HepG2 (cell line): Measurements from ENCODE around the gene TAB3. TPM values are rescaled to one million over a fixed set of nuclear protein-coding genes. Genes with fewer than 3 reads are reported as not detected.

Experiments used
- CREB1 ChIP-seq, 2 experiments: fragments of 450-650 bp in 1 of 2; IDR thresholded peaks; 2 replicates each; pipeline ENCODE4 v1.6.1; 2016 to 2017; ENCODE audit warnings: control low read depth in 1 of 2, mild to moderate bottlenecking in 1 of 2, missing compliant biosample characterization in 1 of 2, missing genetic modification characterization in 1 of 2
- DNMT1 ChIP-seq: sonication (generic); formaldehyde crosslinking; IDR thresholded peaks from 2 replicates; pipeline ENCODE4 v1.5.1; 2020; ENCODE audit warnings: mild to moderate bottlenecking, missing genetic modification reagents
- HDAC1 ChIP-seq: sonication (generic); formaldehyde crosslinking; IDR thresholded peaks from 2 replicates; pipeline ENCODE4 v1.5.1; 2020; ENCODE audit warnings: mild to moderate bottlenecking, missing genetic modification reagents
- HDAC2 ChIP-seq: sonication (generic); formaldehyde crosslinking; IDR thresholded peaks from 2 replicates; pipeline ENCODE4 v1.4.0; 2020; ENCODE audit warnings: missing genetic modification reagents
- HOMEZ ChIP-seq: IDR thresholded peaks from 2 replicates; pipeline ENCODE4 v1.6.1; 2016; ENCODE audit warnings: low read depth
- HOXA3 ChIP-seq: sonication (generic); formaldehyde crosslinking; IDR thresholded peaks from 2 replicates; pipeline ENCODE4 v1.5.0; 2020; ENCODE audit warnings: missing genetic modification reagents
- ISL2 ChIP-seq: sonication (generic); formaldehyde crosslinking; IDR thresholded peaks from 2 replicates; pipeline ENCODE4 v1.5.0; 2020; ENCODE audit warnings: missing genetic modification reagents
- MYNN ChIP-seq: sonication (generic); formaldehyde crosslinking; IDR thresholded peaks from 2 replicates; pipeline ENCODE4 v1.4.0; 2020; ENCODE audit warnings: mild to moderate bottlenecking, low read depth, missing genetic modification reagents
- NCOA2 ChIP-seq: sonication (generic); formaldehyde crosslinking; IDR thresholded peaks from 2 replicates; pipeline ENCODE4 v1.8.0; 2022; ENCODE audit warnings: inconsistent platforms
- NFATC3 ChIP-seq: sonication (generic); formaldehyde crosslinking; IDR thresholded peaks from 2 replicates; pipeline ENCODE4 v1.5.1; 2020; ENCODE audit warnings: mild to moderate bottlenecking, missing genetic modification reagents
- RXRA ChIP-seq: sonication (generic); formaldehyde crosslinking; IDR thresholded peaks from 2 replicates; pipeline ENCODE4 v1.5.1; 2020; ENCODE audit warnings: missing genetic modification reagents
- ZBTB21 ChIP-seq: sonication (generic); formaldehyde crosslinking; IDR thresholded peaks from 2 replicates; pipeline ENCODE4 v1.4.0; 2020; ENCODE audit warnings: missing genetic modification reagents
- ZNF205 ChIP-seq: IDR thresholded peaks from 2 replicates; pipeline ENCODE4 v1.6.1; 2018; ENCODE audit warnings: missing biosample characterization, missing genetic modification reagents
- ZNF510 ChIP-seq: sonication (generic); formaldehyde crosslinking; IDR thresholded peaks from 2 replicates; pipeline ENCODE4 v1.4.0; 2020; ENCODE audit warnings: low read depth, mild to moderate bottlenecking, missing genetic modification reagents
- ZNF713 ChIP-seq: sonication (generic); formaldehyde crosslinking; IDR thresholded peaks from 2 replicates; pipeline ENCODE4 v1.4.0; 2020; ENCODE audit warnings: mild to moderate bottlenecking, missing genetic modification reagents
- polyA plus RNA-seq, 8 experiments: library from polyadenylated mRNA; depleted of rRNA in 3 of 8; stranded (reverse) in 7 of 8; unstranded in 1 of 8; fragments of >200 nt; fragmentation: Illumina TruSeq in 4 of 8; extraction: Trizol in 4 of 8; gene quantifications; 2 replicates each; pipeline versions ENCODE4 v1.2.1 to v1.2.3, GENCODE V29; 2011 to 2016; ENCODE audit warnings: low read depth in 4 of 8, missing spikeins in 1 of 8, mixed read lengths in 1 of 8; ENCODE audit not compliant: insufficient read depth in 1 of 8
- total RNA-seq, 5 experiments: library from RNA; depleted of rRNA; stranded (reverse); fragments of >200 nt; fragmentation: Illumina TruSeq; extraction: Trizol; gene quantifications; 2 replicates each; pipeline ENCODE4 v1.2.3, GENCODE V29; 2016; ENCODE audit warnings: low read depth in 1 of 5
- TF ChIP-seq, protein P1 (sequence below), 2 experiments: sonication (generic) in 1 of 2; formaldehyde crosslinking in 1 of 2; IDR thresholded peaks; 2 replicates each; pipeline versions ENCODE4 v1.4.0 to v1.6.1; 2016 to 2020; ENCODE audit warnings: borderline replicate concordance in 1 of 2, low read depth in 1 of 2, mild to moderate bottlenecking in 1 of 2, missing genetic modification reagents in 1 of 2
- TF ChIP-seq, protein P2 (sequence below), 2 experiments: sonication (generic) in 1 of 2; formaldehyde crosslinking in 1 of 2; IDR thresholded peaks; 2 replicates each; pipeline versions ENCODE4 v1.5.1 to v1.6.1; 2011 to 2020; ENCODE audit warnings: borderline replicate concordance in 1 of 2, low read depth in 1 of 2, low read length in 1 of 2, mild to moderate bottlenecking in 1 of 2, missing genetic modification reagents in 1 of 2, moderate library complexity in 1 of 2

TAB3 gene
- total and polyA plus RNA-seq, 2 of the 13 experiments (the other 11 are each of a cell fraction or from before 2014, with no cell fraction given) = 27.2 to 59.8 TPM

DNA sequence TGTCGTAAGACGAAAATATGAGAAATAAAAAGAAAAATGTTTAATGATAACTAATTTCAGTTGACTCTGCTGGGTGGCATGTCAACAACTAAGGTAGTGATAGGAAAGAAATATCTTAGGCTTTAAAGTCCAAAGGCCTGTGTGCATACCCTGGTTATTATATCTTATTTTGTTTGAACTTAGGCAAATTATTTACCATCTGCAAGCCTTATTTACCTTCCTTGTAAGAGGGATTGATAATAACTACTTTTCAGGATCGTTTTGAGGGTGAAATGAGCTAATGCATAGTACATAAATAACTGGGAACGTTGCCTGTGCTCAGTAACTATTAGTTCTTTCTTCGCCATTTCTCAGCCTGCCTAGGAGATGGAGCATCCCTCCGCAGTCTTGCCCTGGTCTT is 41.6 kb upstream of the TAB3 start (continued):
- TF ChIP-seq CREB1 (IDR thresholded peaks at IDR 0.05) (no peak), CREB1 (CRISPR knock-in tag; IDR thresholded peaks at IDR 0.05) (peak; percentile 40; the same call in 1 of the 2 replicates), MYNN (CRISPR knock-in tag) (no peak), ZBTB21 (CRISPR knock-in tag) (no peak), NFATC3 (no peak), ZNF713 (CRISPR knock-in tag) (no peak), DNMT1 (CRISPR knock-in tag) (no peak), HDAC2 (CRISPR knock-in tag) (0 out of 2 replicates have a peak, but pooled peaks have one; percentile 20), HDAC1 (CRISPR knock-in tag) (no peak), ZNF510 (CRISPR knock-in tag) (no peak), RXRA (CRISPR knock-in tag) (no peak), ISL2 (CRISPR knock-in tag) (peak; percentile 89), HOXA3 (no peak), HOMEZ (no peak), NCOA2 (CRISPR knock-in tag) (peak; percentile 63), ZNF205 (CRISPR knock-in tag) (no peak)
- TF ChIP-seq, protein P1, sequence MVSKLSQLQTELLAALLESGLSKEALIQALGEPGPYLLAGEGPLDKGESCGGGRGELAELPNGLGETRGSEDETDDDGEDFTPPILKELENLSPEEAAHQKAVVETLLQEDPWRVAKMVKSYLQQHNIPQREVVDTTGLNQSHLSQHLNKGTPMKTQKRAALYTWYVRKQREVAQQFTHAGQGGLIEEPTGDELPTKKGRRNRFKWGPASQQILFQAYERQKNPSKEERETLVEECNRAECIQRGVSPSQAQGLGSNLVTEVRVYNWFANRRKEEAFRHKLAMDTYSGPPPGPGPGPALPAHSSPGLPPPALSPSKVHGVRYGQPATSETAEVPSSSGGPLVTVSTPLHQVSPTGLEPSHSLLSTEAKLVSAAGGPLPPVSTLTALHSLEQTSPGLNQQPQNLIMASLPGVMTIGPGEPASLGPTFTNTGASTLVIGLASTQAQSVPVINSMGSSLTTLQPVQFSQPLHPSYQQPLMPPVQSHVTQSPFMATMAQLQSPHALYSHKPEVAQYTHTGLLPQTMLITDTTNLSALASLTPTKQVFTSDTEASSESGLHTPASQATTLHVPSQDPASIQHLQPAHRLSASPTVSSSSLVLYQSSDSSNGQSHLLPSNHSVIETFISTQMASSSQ (IDR thresholded peaks at IDR 0.05; ENCODE audit: low read depth) = peak; percentile 78
- TF ChIP-seq, protein P1 (CRISPR knock-in tag; IDR thresholded peaks at IDR 0.05; ENCODE audit: borderline replicate concordance) = peak; percentile 77; the same call in 1 of the 2 replicates
- TF ChIP-seq, protein P2, sequence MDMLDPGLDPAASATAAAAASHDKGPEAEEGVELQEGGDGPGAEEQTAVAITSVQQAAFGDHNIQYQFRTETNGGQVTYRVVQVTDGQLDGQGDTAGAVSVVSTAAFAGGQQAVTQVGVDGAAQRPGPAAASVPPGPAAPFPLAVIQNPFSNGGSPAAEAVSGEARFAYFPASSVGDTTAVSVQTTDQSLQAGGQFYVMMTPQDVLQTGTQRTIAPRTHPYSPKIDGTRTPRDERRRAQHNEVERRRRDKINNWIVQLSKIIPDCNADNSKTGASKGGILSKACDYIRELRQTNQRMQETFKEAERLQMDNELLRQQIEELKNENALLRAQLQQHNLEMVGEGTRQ (IDR thresholded peaks at IDR 0.05; ENCODE audit: low read depth, low read length) = no peak
- TF ChIP-seq, protein P2 (CRISPR knock-in tag; IDR thresholded peaks at IDR 0.05; ENCODE audit: borderline replicate concordance) = no peak
